SK-N-SH (cell line): Measurements from ENCODE around the gene MICB. TPM values are rescaled to one million over a fixed set of nuclear protein-coding genes. Genes with fewer than 3 reads are reported as not detected.

Experiments used
- CTCF ChIA-PET: fragments of 300-600, 350-600 bp; formaldehyde crosslinking; extraction: SDS; loops from one replicate; lab custom pipeline; 2021; lab: Yijun Ruan, JAX
- POLR2A ChIA-PET: fragments of 350-600 bp; sonication (Branson Sonifier 250); formaldehyde crosslinking; extraction: SDS; loops from one replicate; lab custom pipeline; 2020; ENCODE audit warnings: antibody characterized with exemption, inconsistent platforms; lab: Yijun Ruan, JAX
- DNase-seq: peaks from one replicate; pipeline ENCODE4 v3.0.0; 2012
- H2AFZ ChIP-seq: fragments of 200-600 bp; sonication (generic); 2 replicates; pipeline ENCODE4 v1.8.1; 2016; ENCODE audit warnings: antibody characterized with exemption, mild to moderate bottlenecking, low read depth
- H3F3A ChIP-seq: fragments of 200-600 bp; sonication (generic); replicated peaks from 2 replicates; pipeline ENCODE3; 2016; ENCODE audit warnings: antibody characterized with exemption, mild to moderate bottlenecking; ENCODE audit not compliant: insufficient read depth
- H3K27ac ChIP-seq, 2 experiments: fragments of 200-500 bp in 1 of 2; fragments of 200-600 bp in 1 of 2; sonication (Bioruptor generic) in 1 of 2; sonication (generic), shearing (Covaris generic) in 1 of 2; 2 replicates each; pipeline versions ENCODE4 v1.5.1 to v1.6.1; 2014 to 2016; ENCODE audit warnings: low read depth in 2 of 2, inconsistent platforms in 1 of 2, low read length in 1 of 2, mild to moderate bottlenecking in 1 of 2, mixed read lengths in 1 of 2
- H3K27me3 ChIP-seq: fragments of 200-600 bp; sonication (generic), shearing (Covaris generic); 2 replicates; pipeline ENCODE4 v1.6.1; 2016; ENCODE audit warnings: mixed run types; ENCODE audit not compliant: insufficient read depth
- H3K36me3 ChIP-seq, 2 experiments: fragments of 200-500 bp in 1 of 2; fragments of 200-600 bp in 1 of 2; sonication (Bioruptor generic) in 1 of 2; sonication (generic) in 1 of 2; replicated peaks in 1 of 2; 2 replicates each; pipeline versions ENCODE3 to v1.5.1; 2014 to 2016; ENCODE audit warnings: low read length in 1 of 2, mild to moderate bottlenecking in 1 of 2; ENCODE audit not compliant: insufficient read depth in 2 of 2, control insufficient read depth in 1 of 2
- H3K4me1 ChIP-seq, 2 experiments: fragments of 200-500 bp in 1 of 2; fragments of 200-600 bp in 1 of 2; sonication (Bioruptor generic) in 1 of 2; sonication (generic), shearing (Covaris generic) in 1 of 2; 2 replicates each; pipeline versions ENCODE4 v1.5.1 to v1.6.1; 2014 to 2016; ENCODE audit warnings: low read depth in 1 of 2, low read length in 1 of 2, mixed run types in 1 of 2; ENCODE audit not compliant: insufficient read depth in 2 of 2, control insufficient read depth in 1 of 2
- H3K4me2 ChIP-seq: fragments of 200-600 bp; sonication (generic), shearing (Covaris generic); 2 replicates; pipeline ENCODE4 v1.6.1; 2017; ENCODE audit warnings: mixed run types
- H3K4me3 ChIP-seq, 2 experiments: fragments of 200-500 bp in 1 of 2; fragments of 200-600 bp in 1 of 2; sonication (Bioruptor generic) in 1 of 2; sonication (generic), shearing (Covaris generic) in 1 of 2; 2 replicates each; pipeline versions ENCODE4 v1.5.1 to v1.8.1; 2014 to 2016; ENCODE audit warnings: low read depth in 2 of 2, inconsistent platforms in 1 of 2, low read length in 1 of 2, mild to moderate bottlenecking in 1 of 2, mixed read lengths in 1 of 2, moderate library complexity in 1 of 2
- H3K79me2 ChIP-seq: fragments of 200-600 bp; sonication (generic); 2 replicates; pipeline ENCODE4 v1.8.1; 2017; ENCODE audit warnings: mild to moderate bottlenecking; ENCODE audit not compliant: insufficient read depth
- H3K9ac ChIP-seq: fragments of 200-600 bp; sonication (generic); 2 replicates; pipeline ENCODE4 v1.6.1; 2017; ENCODE audit warnings: mixed run types
- H3K9me2 ChIP-seq: fragments of 200-600 bp; sonication (generic); 2 replicates; pipeline ENCODE4 v1.6.1; 2017; ENCODE audit warnings: mixed run types
- H3K9me3 ChIP-seq: fragments of 200-600 bp; sonication (generic); 2 replicates; pipeline ENCODE4 v1.6.1; 2017; ENCODE audit warnings: mixed run types, mild to moderate bottlenecking, moderate library complexity
- H4K20me1 ChIP-seq: fragments of 200-600 bp; sonication (generic); 2 replicates; pipeline ENCODE4 v1.6.1; 2017; ENCODE audit warnings: mild to moderate bottlenecking, mixed run types; ENCODE audit not compliant: insufficient read depth
- ELF1 ChIP-seq: IDR thresholded peaks from 2 replicates; pipeline ENCODE4 v1.4.0; 2012
- EP300 ChIP-seq, 2 experiments: IDR thresholded peaks; 2 replicates each; pipeline versions ENCODE4 v1.4.0 to v1.6.1; 2012; ENCODE audit warnings: borderline replicate concordance in 1 of 2, low read depth in 1 of 2, low read length in 1 of 2
- EZH2phosphoT487 ChIP-seq: fragments of 200-600 bp; sonication (generic); IDR thresholded peaks from 2 replicates; pipeline ENCODE4 v1.6.1; 2017; ENCODE audit warnings: low read depth, mixed run types, mild to moderate bottlenecking, antibody characterized with exemption, moderate library complexity, borderline replicate concordance
- FOSL2 ChIP-seq: IDR thresholded peaks from 2 replicates; pipeline ENCODE4 v1.4.0; 2012; ENCODE audit warnings: low read depth, mild to moderate bottlenecking, moderate library complexity, borderline replicate concordance
- FOXJ3 ChIP-seq: sonication (generic); formaldehyde crosslinking; IDR thresholded peaks from 2 replicates; pipeline ENCODE4 v1.5.1; 2020; ENCODE audit warnings: mild to moderate bottlenecking, missing genetic modification reagents
- FOXM1 ChIP-seq: IDR thresholded peaks from 2 replicates; pipeline ENCODE4 v1.4.0; 2012; ENCODE audit warnings: low read depth, mild to moderate bottlenecking
- GATA2 ChIP-seq: sonication (generic); formaldehyde crosslinking; IDR thresholded peaks from 2 replicates; pipeline ENCODE4 v1.5.0; 2020; ENCODE audit warnings: mild to moderate bottlenecking, missing genetic modification reagents
- JUND ChIP-seq: IDR thresholded peaks from 2 replicates; pipeline ENCODE4 v1.4.0; 2012
- MEF2A ChIP-seq: IDR thresholded peaks from 2 replicates; pipeline ENCODE4 v1.4.0; 2012; ENCODE audit warnings: low read depth, borderline replicate concordance
- NFIC ChIP-seq: IDR thresholded peaks from 2 replicates; pipeline ENCODE4 v1.4.0; 2012; ENCODE audit warnings: borderline replicate concordance
- NRF1 ChIP-seq: IDR thresholded peaks from 2 replicates; pipeline ENCODE4 v1.6.1; 2012; ENCODE audit warnings: low read depth, mild to moderate bottlenecking, low read length
- RAD21 ChIP-seq: IDR thresholded peaks from 2 replicates; pipeline ENCODE4 v1.6.1; 2012; ENCODE audit warnings: mild to moderate bottlenecking, low read length
- RFX5 ChIP-seq: IDR thresholded peaks from 2 replicates; pipeline ENCODE4 v1.6.1; 2012; ENCODE audit warnings: mild to moderate bottlenecking, improper control_type of control experiment, low read length
- SMC3 ChIP-seq: IDR thresholded peaks from 2 replicates; pipeline ENCODE4 v1.6.1; 2012; ENCODE audit warnings: low read depth, low read length, improper control_type of control experiment
- TCF12 ChIP-seq: IDR thresholded peaks from 2 replicates; pipeline ENCODE4 v1.4.0; 2012
- USF2 ChIP-seq: fragments of 150-350 bp; IDR thresholded peaks from 2 replicates; pipeline ENCODE4 v1.6.1; 2017; ENCODE audit warnings: antibody characterized with exemption, low read length, low read depth, borderline replicate concordance
- YY1 ChIP-seq: IDR thresholded peaks from 2 replicates; pipeline ENCODE4 v1.4.0; 2012; ENCODE audit warnings: low read depth, mild to moderate bottlenecking
- WGBS: methylation state at CpG from one replicate; pipeline ENCODE4 v1.1.6; 2017; ENCODE audit warnings: low lambda C conversion rate; 5-methylcytosine and 5-hydroxymethylcytosine counted together
- polyA plus RNA-seq, 3 experiments: library from polyadenylated mRNA; depleted of rRNA; stranded (reverse); fragments of >200 nt; gene quantifications; 2 replicates each; pipeline ENCODE4 v1.2.3, GENCODE V29; 2012
- TF ChIP-seq, protein P1 (sequence below): IDR thresholded peaks from 2 replicates; pipeline ENCODE4 v1.4.0; 2012; ENCODE audit warnings: low read depth, borderline replicate concordance
- TF ChIP-seq, protein P2 (sequence below): IDR thresholded peaks from 2 replicates; pipeline ENCODE4; 2012
- TF ChIP-seq, protein P3 (sequence below): IDR thresholded peaks from 2 replicates; pipeline ENCODE4 v1.4.0; 2012; ENCODE audit warnings: low read depth
- TF ChIP-seq, protein P4 (sequence below): IDR thresholded peaks from 2 replicates; pipeline ENCODE4 v1.4.0; 2012; ENCODE audit warnings: low read depth, borderline replicate concordance
- TF ChIP-seq, protein P5 (sequence below): fragments of 150-350 bp; IDR thresholded peaks from 2 replicates; pipeline ENCODE4 v1.6.1; 2016; ENCODE audit warnings: mild to moderate bottlenecking, low read depth, low read length

Gene MICB
- polyA plus RNA-seq, 1 of the 3 experiments (the other 2 are of a cell fraction) = 9.7 TPM

DNA sequence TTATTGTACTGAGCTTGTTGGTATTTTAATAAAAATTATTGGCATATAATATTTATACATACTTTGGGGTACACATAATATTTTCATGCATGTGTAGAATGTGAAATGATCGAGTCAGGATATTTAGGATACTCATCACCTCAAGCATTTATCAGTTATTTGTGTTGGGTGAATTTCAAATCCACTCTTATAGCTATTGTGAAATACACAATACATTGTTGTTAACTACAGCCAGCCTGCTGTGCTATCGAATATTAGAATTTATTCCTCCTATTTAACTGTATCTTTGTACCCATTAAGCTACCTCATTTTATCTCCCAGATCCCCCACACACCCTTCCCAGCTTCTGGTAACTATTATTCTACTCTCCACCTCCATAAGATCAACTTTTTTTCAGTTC lies 14.6 kb upstream of the MICB start:
- H3K9ac ChIP-seq = no peak overlapping the region
- no peak overlapping the region for H3K27ac ChIP-seq
- POLR2A ChIA-PET = no interaction called here
- H3K79me2 ChIP-seq = no peaks in the 10 kb centered on the region
- H2AFZ ChIP-seq = no peak overlapping the region
- H3K4me3 ChIP-seq = no peak overlapping the region
- H3K36me3 ChIP-seq = no peaks in the 10 kb centered on the region
- CTCF ChIA-PET = interaction anchor here (1.0 to 1.1 kb wide), 2 partner anchors 15 to 41 kb away, joined by 3 read pairs; no protein-coding TSS in a partner anchor
- H3K27me3 ChIP-seq = peaks cover 36% of the 10 kb centered on the region; the same call in 1 of the 2 replicates
- no peak overlapping the region for H3K4me2 ChIP-seq
- DNase-seq = no peak
- H3K4me1 ChIP-seq = no peaks in the 10 kb centered on the region
- H4K20me1 ChIP-seq = no peaks in the 10 kb centered on the region
- H3K9me2 ChIP-seq = no peaks in the 10 kb centered on the region
- 5% methylated on average over 2 of the region's 2 CpGs for WGBS
- TF ChIP-seq, protein P1, sequence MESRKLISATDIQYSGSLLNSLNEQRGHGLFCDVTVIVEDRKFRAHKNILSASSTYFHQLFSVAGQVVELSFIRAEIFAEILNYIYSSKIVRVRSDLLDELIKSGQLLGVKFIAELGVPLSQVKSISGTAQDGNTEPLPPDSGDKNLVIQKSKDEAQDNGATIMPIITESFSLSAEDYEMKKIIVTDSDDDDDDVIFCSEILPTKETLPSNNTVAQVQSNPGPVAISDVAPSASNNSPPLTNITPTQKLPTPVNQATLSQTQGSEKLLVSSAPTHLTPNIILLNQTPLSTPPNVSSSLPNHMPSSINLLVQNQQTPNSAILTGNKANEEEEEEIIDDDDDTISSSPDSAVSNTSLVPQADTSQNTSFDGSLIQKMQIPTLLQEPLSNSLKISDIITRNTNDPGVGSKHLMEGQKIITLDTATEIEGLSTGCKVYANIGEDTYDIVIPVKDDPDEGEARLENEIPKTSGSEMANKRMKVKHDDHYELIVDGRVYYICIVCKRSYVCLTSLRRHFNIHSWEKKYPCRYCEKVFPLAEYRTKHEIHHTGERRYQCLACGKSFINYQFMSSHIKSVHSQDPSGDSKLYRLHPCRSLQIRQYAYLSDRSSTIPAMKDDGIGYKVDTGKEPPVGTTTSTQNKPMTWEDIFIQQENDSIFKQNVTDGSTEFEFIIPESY = no peak
- no peak for TF ChIP-seq FOXJ3 (CRISPR knock-in tag)
- TF ChIP-seq FOXM1 = no peak
- TF ChIP-seq FOSL2 = no peak
- no peak for TF ChIP-seq TCF12
- H3K9me3 ChIP-seq = no peaks in the 10 kb centered on the region
- peaks cover 5% of the 10 kb centered on the region for H3F3A ChIP-seq

GRCh38 chr6:31485055-31485454 lies 12.9 kb upstream of the MICB start:
- no peaks in the 10 kb centered on the region for H3K9me2 ChIP-seq
- no peaks in the 10 kb centered on the region for H3K4me1 ChIP-seq
- CTCF ChIA-PET = no interaction called here
- no peak overlapping the region for H3K9ac ChIP-seq
- no peak overlapping the region for H2AFZ ChIP-seq
- no peak for TF ChIP-seq NFIC
- no peak for TF ChIP-seq TCF12
- no peak for TF ChIP-seq NRF1
- no peak for TF ChIP-seq FOSL2
- no peak for TF ChIP-seq MEF2A
- no peak for TF ChIP-seq SMC3
- TF ChIP-seq JUND = no peak
- TF ChIP-seq RFX5 = no peak
- TF ChIP-seq, protein P2, sequence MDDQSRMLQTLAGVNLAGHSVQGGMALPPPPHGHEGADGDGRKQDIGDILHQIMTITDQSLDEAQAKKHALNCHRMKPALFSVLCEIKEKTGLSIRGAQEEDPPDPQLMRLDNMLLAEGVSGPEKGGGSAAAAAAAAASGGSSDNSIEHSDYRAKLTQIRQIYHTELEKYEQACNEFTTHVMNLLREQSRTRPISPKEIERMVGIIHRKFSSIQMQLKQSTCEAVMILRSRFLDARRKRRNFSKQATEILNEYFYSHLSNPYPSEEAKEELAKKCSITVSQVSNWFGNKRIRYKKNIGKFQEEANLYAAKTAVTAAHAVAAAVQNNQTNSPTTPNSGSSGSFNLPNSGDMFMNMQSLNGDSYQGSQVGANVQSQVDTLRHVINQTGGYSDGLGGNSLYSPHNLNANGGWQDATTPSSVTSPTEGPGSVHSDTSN = no peak
- TF ChIP-seq FOXM1 = no peak
- TF ChIP-seq, protein P3, sequence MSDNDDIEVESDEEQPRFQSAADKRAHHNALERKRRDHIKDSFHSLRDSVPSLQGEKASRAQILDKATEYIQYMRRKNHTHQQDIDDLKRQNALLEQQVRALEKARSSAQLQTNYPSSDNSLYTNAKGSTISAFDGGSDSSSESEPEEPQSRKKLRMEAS = no peak
- no peak for TF ChIP-seq RAD21
- TF ChIP-seq GATA2 (CRISPR knock-in tag) = no peak
- TF ChIP-seq ELF1 = no peak
- no peak for TF ChIP-seq USF2
- TF ChIP-seq, protein P4, sequence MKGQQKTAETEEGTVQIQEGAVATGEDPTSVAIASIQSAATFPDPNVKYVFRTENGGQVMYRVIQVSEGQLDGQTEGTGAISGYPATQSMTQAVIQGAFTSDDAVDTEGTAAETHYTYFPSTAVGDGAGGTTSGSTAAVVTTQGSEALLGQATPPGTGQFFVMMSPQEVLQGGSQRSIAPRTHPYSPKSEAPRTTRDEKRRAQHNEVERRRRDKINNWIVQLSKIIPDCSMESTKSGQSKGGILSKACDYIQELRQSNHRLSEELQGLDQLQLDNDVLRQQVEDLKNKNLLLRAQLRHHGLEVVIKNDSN = no peak
- TF ChIP-seq YY1 = no peak
- TF ChIP-seq, protein P5, sequence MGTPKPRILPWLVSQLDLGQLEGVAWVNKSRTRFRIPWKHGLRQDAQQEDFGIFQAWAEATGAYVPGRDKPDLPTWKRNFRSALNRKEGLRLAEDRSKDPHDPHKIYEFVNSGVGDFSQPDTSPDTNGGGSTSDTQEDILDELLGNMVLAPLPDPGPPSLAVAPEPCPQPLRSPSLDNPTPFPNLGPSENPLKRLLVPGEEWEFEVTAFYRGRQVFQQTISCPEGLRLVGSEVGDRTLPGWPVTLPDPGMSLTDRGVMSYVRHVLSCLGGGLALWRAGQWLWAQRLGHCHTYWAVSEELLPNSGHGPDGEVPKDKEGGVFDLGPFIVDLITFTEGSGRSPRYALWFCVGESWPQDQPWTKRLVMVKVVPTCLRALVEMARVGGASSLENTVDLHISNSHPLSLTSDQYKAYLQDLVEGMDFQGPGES = no peak
- no peak for TF ChIP-seq EP300 (IDR thresholded peaks at IDR 0.05; ENCODE audit: borderline replicate concordance in 1 of 2, low read depth in 1 of 2, low read length in 1 of 2)
- TF ChIP-seq EZH2phosphoT487 = no peak
- TF ChIP-seq, all 33 proteins: peak for 0
- Histone ChIP-seq H3K4me2 (no peak overlapping the region), H3K27me3 (peaks cover 23% of the 10 kb centered on the region; the same call in 1 of the 2 replicates), H3K9me3 (no peaks in the 10 kb centered on the region), H3K36me3 (no peaks in the 10 kb centered on the region), H4K20me1 (no peaks in the 10 kb centered on the region), H3F3A (peaks cover 5% of the 10 kb centered on the region), H3K79me2 (no peaks in the 10 kb centered on the region), H3K4me3 (no peak overlapping the region), H3K27ac (no peak overlapping the region)
- POLR2A ChIA-PET = no interaction called here
- no peak for DNase-seq
- WGBS = 39% methylated on average over 1 of the region's 1 CpG
